Chondrocyte (in vitro differentiated cells): ENCODE results near the gene DUSP8. TPM values are rescaled to one million over a fixed set of nuclear protein-coding genes. Genes with fewer than 3 reads are reported as not detected.

Experiments
- DNase-seq: peaks from one replicate; pipeline ENCODE4 v3.0.0; 2021; ENCODE audit warnings: mixed read lengths, low spot score
- H3K27ac Mint-ChIP-seq: one replicate; pipeline ENCODE4 v1.8.0; 2021; ENCODE audit warnings: mild to moderate bottlenecking, moderate library complexity, mixed read lengths; ENCODE audit not compliant: unreplicated experiment
- H3K27me3 Mint-ChIP-seq: 2 replicates; pipeline ENCODE4 v1.8.0; 2021; ENCODE audit warnings: low read depth, mixed read lengths
- H3K36me3 Mint-ChIP-seq: 2 replicates; pipeline ENCODE4 v1.8.0; 2021; ENCODE audit warnings: low read depth, mixed read lengths
- H3K4me1 Mint-ChIP-seq: 2 replicates; pipeline ENCODE4 v1.8.0; 2021; ENCODE audit warnings: low read depth, mild to moderate bottlenecking, mixed read lengths
- H3K4me3 Mint-ChIP-seq: one replicate; pipeline ENCODE4 v1.8.0; 2021; ENCODE audit warnings: mild to moderate bottlenecking, moderate library complexity, mixed read lengths; ENCODE audit not compliant: unreplicated experiment
- H3K9me3 Mint-ChIP-seq: 2 replicates; pipeline ENCODE4 v1.8.0; 2021; ENCODE audit warnings: low read depth, mixed read lengths
- total RNA-seq: library from RNA; stranded (reverse); gene quantifications from 3 replicates; pipeline ENCODE4 v1.2.1, GENCODE V29; 2021
- TF ChIP-seq, protein P1 (sequence below): fragments of 200-600 bp; sonication (generic); IDR thresholded peaks from 2 replicates; pipeline ENCODE4 v1.5.0; 2021; ENCODE audit warnings: antibody characterized with exemption, mild to moderate bottlenecking, moderate library complexity

The DUSP8 gene
- total RNA-seq, 1 donor from 2014 or later = 12.1 TPM

DNA sequence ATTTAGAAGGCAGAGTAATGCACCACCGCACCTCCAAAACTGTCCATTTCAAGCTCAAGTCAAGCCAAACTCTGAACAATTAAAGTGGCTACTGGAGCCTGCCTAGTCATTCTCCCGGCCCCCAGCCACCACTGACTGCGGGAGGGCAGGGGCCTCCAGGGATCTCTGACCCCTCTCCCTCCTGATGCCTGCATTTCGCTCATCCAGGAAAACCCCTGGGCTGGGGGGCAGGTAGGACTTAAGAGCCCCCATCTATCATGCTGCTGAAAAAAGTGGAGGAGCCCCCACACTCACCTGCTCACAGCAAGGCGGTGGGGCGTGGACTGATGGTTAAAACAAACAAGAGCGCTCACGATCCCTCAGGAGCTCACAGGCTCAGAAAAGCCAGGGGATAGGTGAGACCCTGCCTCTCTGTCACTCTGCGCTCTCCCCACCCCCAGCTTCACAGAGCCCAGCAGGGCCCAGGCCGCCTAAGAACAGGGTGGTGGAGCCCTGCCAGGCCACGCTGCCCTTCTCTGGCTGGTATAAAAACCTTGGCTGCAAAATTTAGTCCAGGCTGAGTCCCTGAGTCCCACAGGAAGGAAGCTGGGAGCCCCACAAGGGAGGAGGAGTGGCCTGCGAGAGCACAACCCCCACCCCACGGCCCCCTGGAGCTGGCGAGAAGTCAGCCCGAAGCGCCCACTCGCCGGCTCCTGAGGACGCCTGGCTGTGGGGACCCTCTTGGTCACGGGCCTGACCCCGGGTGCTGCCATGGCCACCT is 64.5 kb downstream of the DUSP8 start:
- Mint-ChIP-seq H3K4me1 (peaks cover 46% of the 10 kb centered on the region), H3K27me3 (no peaks in the 10 kb centered on the region), H3K36me3 (no peaks in the 10 kb centered on the region), H3K27ac (no peak overlapping the region), H3K9me3 (no peaks in the 10 kb centered on the region), H3K4me3 (no peak overlapping the region)
- TF ChIP-seq, protein P1, sequence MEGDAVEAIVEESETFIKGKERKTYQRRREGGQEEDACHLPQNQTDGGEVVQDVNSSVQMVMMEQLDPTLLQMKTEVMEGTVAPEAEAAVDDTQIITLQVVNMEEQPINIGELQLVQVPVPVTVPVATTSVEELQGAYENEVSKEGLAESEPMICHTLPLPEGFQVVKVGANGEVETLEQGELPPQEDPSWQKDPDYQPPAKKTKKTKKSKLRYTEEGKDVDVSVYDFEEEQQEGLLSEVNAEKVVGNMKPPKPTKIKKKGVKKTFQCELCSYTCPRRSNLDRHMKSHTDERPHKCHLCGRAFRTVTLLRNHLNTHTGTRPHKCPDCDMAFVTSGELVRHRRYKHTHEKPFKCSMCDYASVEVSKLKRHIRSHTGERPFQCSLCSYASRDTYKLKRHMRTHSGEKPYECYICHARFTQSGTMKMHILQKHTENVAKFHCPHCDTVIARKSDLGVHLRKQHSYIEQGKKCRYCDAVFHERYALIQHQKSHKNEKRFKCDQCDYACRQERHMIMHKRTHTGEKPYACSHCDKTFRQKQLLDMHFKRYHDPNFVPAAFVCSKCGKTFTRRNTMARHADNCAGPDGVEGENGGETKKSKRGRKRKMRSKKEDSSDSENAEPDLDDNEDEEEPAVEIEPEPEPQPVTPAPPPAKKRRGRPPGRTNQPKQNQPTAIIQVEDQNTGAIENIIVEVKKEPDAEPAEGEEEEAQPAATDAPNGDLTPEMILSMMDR = no peak
- peak; percentile 86 for DNase-seq

- H3K27ac Mint-ChIP-seq = no peak overlapping the region
- no peak overlapping the region for H3K4me3 Mint-ChIP-seq
- no peaks in the 10 kb centered on the region for H3K36me3 Mint-ChIP-seq
- H3K27me3 Mint-ChIP-seq = no peaks in the 10 kb centered on the region
- no peaks in the 10 kb centered on the region for H3K9me3 Mint-ChIP-seq
- TF ChIP-seq, protein P1 = no peak
- DNase-seq = peak; percentile 50
- peaks cover 46% of the 10 kb centered on the region for H3K4me1 Mint-ChIP-seq
Measured at GRCh38 chr11:1506981-1507380, 65.1 kb downstream of the DUSP8 start.

- TF ChIP-seq, protein P1 = no peak
- Mint-ChIP-seq H3K27ac (no peak overlapping the region), H3K36me3 (no peaks in the 10 kb centered on the region), H3K27me3 (no peaks in the 10 kb centered on the region), H3K4me3 (no peak overlapping the region), H3K9me3 (no peaks in the 10 kb centered on the region), H3K4me1 (peaks cover 46% of the 10 kb centered on the region)
- peak; percentile 30 for DNase-seq
Measured at GRCh38 chr11:1505480-1505879, 66.6 kb downstream of the DUSP8 start.

GRCh38 chr11:1504581-1505290 is 67.3 kb downstream of the DUSP8 start:
- peaks cover 45% of the 10 kb centered on the region for H3K4me1 Mint-ChIP-seq

DNA sequence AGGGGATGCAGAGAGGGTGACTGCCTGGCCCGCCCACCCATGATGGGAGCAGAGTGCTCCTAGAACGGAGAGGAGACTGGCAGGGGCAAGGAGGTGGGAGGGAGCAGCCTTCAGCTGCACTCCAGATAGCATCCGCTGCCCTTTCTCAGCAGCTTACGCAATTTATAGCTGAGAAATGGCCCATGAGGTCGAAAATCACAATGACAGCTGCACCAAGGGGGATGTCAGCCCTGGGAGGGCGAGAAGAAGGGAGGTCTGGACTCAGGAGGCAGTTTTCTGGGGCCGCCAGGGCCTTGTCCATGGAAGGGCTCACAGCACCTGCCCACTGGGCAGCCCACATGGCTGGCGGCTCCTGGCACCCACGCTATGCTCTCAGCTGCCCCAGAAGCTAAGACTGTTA is 67.9 kb downstream of the DUSP8 start:
- peaks cover 1% of the 10 kb centered on the region for H3K36me3 Mint-ChIP-seq
- peaks cover 39% of the 10 kb centered on the region for H3K4me1 Mint-ChIP-seq
- no peaks in the 10 kb centered on the region for H3K27me3 Mint-ChIP-seq
- no peak overlapping the region for H3K4me3 Mint-ChIP-seq
- DNase-seq = peak; percentile 64
- H3K27ac Mint-ChIP-seq = no peak overlapping the region
- no peaks in the 10 kb centered on the region for H3K9me3 Mint-ChIP-seq
- TF ChIP-seq, protein P1 = no peak

More at GRCh38 chr11:1504581-1505290, 67.3 kb downstream of the DUSP8 start:
- Mint-ChIP-seq H3K4me3 (no peak overlapping the region), H3K27me3 (no peaks in the 10 kb centered on the region), H3K27ac (no peak overlapping the region), H3K9me3 (no peaks in the 10 kb centered on the region), H3K36me3 (peaks cover 1% of the 10 kb centered on the region)
- TF ChIP-seq, protein P1 = no peak
- DNase-seq = peak; percentile 91

Other genes with a start within 250 kb of the DUSP8 start
- 1.8 to 6.9 TPM (median 6.0 TPM) in 3 replicates for gene BRSK2, start 182.3 kb downstream of the DUSP8 start, total RNA-seq
- 24.9 to 28.0 TPM (median 26.9 TPM) in 3 replicates for gene MOB2, start 85.5 kb downstream of the DUSP8 start, total RNA-seq
- gene KRTAP5-1, start 13.0 kb upstream of the DUSP8 start, total RNA-seq = not detected in 3 replicates
- gene KRTAP5-2, start 26.0 kb upstream of the DUSP8 start, total RNA-seq = not detected in 3 replicates
- gene KRTAP5-3, start 36.2 kb upstream of the DUSP8 start, total RNA-seq = not detected in 3 replicates
- not detected in 3 replicates for gene KRTAP5-4, start 49.9 kb upstream of the DUSP8 start, total RNA-seq
- not detected in 3 replicates for gene KRTAP5-5, start 57.5 kb upstream of the DUSP8 start, total RNA-seq
- not detected in 3 replicates for gene KRTAP5-6, start 124.9 kb upstream of the DUSP8 start, total RNA-seq
- 39.8 to 159 TPM (median 41.2 TPM) in 3 replicates for gene IFITM10, start 178.3 kb upstream of the DUSP8 start, total RNA-seq
- gene CTSD, start 191.7 kb upstream of the DUSP8 start, total RNA-seq = 935 to 3,230 TPM (median 949 TPM) in 3 replicates